Stimulated activated CD8-positive, alpha-beta memory T cell treated with anti-CD3 and anti-CD28 coated beads, Interleukin-12 subunit alpha, Interleukin-12 subunit beta, amount 100 ng/mL, for 24 hours (primary cell): Measurements from ENCODE around the gene CDT1.
A peak's percentile ranks its signal among the peaks of the same experiment; 100 is the strongest.
"Not testable (repeated sequence)": the region's sequence is repeated elsewhere in the genome, so short reads cannot be mapped to it uniquely, and the experiment has no call there.

Source experiments
- DNase-seq: peaks from one replicate; pipeline ENCODE4 v3.0.0-alpha.2; 2020; ENCODE audit errors: extremely low read depth

The CDT1 gene

DNA sequence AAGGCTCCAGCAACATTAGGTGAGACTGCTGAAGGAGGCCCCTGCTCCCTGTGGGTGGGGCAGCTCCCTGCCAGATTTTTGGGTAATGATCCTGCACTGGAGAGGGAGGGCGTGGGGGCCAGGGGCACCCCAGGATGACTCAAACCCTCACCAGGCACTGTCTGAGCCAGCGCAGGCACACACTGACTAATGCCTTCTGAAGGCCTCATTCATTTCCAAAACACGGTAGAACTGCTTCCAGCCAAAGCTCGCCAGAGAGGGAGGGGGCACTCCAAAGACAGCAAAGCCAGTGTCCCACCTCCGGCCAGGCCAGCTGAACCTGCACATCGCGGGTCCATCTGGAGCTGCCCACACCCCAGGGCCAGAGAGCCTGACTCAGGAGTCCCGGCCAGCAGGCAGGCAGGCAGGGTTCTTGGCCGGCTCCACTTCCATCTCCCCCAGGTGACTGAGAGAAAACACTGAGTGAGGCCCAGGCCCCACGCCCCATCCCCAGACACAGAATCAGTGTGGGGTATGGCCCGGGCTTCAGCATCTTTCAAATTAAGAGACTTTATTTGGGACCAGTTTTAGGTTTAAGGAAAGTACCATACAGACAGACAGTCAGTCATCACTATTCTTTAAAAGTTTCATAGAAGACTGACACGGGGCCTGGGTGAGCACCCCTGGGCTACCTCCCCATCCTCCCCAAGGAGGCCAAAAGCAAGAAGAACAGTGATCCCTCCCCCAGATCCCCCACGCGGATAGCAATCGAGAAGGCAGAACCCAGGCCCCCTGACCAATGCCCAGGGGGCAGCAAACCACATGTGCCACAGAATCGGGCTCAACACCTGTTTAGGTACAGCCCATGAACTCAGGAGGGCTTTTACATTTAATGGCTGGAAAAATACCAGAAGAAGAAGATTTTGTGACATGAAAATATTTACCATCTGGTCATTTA lies 20.9 kb upstream of the CDT1 start:
- DNase-seq: peak; percentile 57

DNA sequence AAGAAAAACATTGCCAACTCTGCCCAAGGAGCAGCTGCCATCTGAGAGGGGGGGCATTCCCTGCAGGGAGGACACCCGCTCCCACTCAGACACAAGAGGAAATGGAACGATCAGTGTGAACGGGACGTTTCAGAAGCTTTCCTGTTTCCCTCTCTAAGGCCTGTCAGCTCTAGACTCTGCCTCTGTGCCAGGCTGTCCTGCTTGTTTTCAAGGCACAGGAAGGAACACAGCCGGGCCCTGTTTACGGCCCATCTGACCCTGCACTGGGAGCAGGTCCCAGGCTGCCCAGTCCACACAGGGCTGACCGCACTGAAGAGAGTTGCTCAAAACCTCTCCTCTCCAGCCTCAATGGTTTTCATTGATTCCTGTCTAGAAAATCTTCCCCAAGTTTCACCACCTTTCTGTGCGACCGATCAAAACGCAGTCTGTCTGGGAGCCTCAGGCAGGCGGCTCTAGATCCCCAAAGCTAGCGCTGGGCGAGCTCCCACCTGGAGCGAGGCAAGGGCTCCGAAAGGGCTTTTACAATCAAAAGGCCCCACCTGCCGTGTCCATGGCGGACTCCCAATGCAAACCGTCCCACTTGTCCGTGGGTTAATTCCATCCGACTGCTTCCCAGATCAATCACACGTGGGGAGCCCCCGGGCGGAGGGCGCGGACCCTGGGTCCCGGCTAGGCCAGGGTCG lies 20.1 kb upstream of the CDT1 start:
- no peak for DNase-seq

GRCh38 chr16:88784074-88784855 lies 19.3 kb upstream of the CDT1 start:
- no peak for DNase-seq

GRCh38 chr16:88784856-88785105 lies 18.8 kb upstream of the CDT1 start:
- no peak for DNase-seq

DNA sequence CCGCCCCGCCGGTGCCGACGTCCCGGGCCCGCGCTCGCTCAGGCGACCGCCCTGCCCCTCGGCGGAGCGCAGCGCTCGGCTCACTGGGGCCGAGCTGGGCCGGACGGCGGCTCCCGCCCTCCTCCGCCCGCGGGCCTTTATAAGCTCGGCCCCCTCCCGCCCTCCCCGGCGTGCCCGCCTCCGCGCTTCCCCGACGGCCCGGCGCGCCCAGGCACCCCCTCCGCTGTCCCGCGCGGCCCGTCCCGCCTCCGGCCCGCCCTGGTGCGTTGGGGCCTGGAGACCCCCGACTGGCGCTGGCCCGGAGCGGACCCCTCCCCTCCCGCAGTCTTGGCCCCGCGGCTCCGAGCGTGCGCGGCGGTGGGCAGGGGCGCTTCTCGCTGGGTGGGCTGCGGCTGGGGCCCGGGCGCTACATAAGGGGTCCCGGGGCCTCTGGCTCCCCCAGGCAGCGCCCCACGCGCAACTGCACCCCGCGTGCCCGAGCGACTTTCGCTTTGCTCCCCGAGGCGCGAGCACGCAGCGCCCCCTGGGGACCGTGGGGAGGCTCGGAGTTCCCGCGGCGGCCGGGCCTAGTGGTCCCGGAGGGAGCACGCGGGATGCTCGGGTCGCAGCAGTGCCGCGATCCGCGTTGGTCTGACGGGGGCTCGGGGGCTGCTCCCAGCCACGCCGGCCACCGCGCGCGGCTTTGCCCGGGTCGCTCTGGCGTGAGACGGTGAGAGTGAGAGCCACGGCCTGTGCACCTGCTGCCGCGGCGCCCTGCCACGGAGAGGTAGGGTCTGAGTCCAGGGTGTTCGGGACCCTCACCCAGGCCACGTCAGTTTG lies 18.3 kb upstream of the CDT1 start, which contains the start of gene PIEZO1:
TSS of gene PIEZO1 (minus strand) at position 115 of the 819 bp plus-strand sequence. CDS start 256 bp downstream, outside the sequence.
- no peak for DNase-seq

- no peak for DNase-seq
Observed at GRCh38 chr16:88787579-88788314, 15.8 kb upstream of the CDT1 start.

DNA sequence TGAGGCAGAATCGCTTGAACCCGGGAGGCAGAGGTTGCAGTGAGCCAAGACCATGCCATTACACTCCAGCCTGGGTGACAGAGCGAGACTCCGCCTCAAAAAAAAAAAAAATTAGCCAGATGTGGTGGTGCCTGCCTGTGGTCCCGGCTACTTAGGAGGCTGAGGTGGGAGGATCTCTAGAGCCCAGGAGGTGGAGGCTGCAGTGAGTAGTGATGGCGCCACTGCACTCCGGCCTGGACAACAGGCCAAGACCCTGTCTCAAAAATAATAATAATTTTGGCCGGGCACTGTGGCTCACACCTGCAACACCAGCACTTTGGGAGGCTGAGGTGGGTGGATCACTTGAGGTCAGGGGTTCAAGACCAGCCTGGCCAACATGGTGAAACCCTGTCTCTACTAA lies 14.8 kb upstream of the CDT1 start:
- not testable (repeated sequence) for DNase-seq

GRCh38 chr16:88789594-88789993 lies 14.0 kb upstream of the CDT1 start:
- DNase-seq: no peak

- DNase-seq: no peak
Observed at GRCh38 chr16:88790312-88791211, 13.0 kb upstream of the CDT1 start.

DNA sequence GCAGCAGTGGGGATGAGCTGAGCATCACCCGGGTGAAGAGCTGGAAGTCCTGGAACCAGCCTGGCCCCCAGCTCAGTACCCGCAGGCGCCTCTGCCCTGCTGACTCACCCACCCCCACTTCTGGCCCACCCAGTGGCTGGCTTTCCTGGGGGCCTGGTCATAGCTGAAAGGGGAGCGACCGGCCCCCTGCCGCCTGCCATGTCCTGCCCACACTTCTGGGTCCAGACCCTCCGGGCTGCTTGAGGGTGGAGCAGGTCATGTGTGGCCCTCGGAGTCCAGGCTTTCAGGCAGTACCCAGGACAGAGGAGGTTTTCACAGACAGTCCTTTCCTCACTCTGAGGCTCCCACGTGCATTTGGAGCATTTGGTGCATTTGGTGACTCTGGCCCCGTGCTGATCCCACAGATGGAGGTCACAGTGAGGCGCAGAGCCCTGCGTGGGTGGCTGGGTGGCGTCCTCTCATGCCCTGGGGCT lies 11.5 kb upstream of the CDT1 start:
- no peak for DNase-seq

GRCh38 chr16:88792668-88793250 lies 10.8 kb upstream of the CDT1 start:
- DNase-seq: no peak

DNA sequence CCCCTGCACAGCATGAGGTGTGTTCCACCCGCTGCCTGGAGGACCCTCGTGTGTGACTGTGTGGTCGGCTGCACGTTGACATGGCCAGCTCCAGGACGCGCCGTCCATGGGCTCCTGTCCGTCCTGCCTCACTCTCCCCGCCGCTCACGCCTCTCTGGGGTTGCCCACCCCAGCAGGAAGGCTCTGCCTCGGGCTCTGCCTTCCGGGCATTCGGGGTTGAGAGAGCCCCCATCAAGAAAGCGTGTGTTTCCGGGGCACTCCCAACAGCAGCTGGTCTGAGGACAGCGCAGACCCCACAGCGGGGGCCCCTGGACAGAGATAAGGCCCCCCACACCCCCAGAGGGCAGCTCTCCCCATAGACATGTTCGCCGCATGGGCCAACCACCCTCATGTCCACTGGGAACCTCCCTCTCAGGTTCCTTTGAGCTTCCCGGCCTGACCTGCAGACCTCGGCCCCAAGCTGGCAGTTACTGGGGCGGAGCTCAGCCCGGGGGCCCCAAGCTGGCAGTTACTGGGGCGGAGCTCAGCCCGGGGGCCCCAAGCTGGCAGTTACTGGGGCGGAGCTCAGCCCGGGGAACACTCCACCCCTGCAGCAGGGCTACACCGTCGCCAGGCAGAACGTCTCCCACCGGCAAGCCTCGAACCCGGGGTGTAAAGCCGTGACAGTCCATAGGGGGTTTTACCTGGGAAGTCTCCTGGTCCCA lies 10.2 kb upstream of the CDT1 start:
- no peak for DNase-seq

DNA sequence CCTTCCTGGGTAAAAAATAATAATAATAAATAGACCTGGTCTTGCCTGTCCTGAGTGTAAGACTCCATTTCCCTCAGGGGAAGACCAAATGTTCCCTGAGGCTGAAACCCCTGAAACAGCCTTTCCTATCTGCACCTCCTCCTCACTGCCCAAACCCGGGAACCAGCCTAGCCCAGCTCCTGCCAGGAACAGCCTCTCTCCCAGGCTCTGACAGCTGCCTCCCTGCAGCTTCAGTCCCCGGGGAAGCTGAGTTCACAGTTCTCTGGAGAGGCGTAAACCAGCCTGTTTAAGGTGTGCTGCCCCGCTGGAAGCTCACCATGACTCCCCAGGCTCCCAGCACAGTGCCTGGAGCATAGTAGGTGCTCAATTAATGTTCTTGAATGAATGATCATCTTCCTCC lies 7.3 kb upstream of the CDT1 start:
- no peak for DNase-seq

- no peak for DNase-seq
Observed at GRCh38 chr16:88798073-88798472, 5.5 kb upstream of the CDT1 start.

- no peak for DNase-seq
Observed at GRCh38 chr16:88798772-88799455, 4.7 kb upstream of the CDT1 start.

GRCh38 chr16:88799569-88800276 lies 3.9 kb upstream of the CDT1 start:
- no peak for DNase-seq

DNA sequence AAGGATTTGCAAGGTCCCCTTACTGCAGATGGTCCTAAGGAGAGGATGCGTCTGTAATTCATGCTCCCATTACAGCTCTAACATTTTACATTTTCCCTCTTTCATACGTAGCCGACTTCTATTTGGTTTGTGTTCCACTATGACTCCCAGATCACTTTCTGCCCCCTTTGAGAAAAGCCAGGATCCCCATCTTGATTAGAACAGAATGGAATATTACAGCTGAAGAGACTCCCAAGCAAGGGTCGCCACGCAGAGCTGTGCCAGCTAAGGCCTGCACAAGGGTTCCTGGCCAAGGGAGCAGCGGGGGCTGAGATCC lies 3.4 kb upstream of the CDT1 start:
- DNase-seq: no peak

DNA sequence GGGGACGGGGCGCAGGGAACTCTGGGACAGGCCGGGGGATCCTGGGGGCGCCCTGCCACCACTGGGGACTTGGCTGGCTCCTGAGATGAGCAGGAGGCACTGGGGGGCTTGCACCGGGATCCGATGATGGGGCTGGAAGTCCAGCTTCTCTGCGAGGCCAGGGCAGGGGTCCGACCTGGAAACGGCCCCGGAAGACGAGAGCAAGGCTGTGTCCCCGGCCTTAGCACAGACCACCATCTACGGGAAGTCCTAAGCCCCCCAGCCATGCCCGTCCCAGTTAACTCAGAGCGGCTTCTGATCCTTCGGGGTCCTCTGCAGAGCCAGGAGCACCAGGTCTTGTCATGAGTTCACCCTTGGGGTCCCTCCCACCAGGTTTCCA lies 573 bp downstream of the CDT1 start:
- DNase-seq: no peak
